Chondrocyte (in vitro differentiated cells): ENCODE measurements around the gene SLC25A28. TPM values are rescaled to one million over a fixed set of nuclear protein-coding genes. Genes with fewer than 3 reads are reported as not detected.

ENCODE experiments used
- DNase-seq: peaks from one replicate; pipeline ENCODE4 v3.0.0; 2021; ENCODE audit warnings: mixed read lengths, low spot score
- H3K27ac Mint-ChIP-seq: one replicate; pipeline ENCODE4 v1.8.0; 2021; ENCODE audit warnings: mild to moderate bottlenecking, moderate library complexity, mixed read lengths; ENCODE audit not compliant: unreplicated experiment
- H3K27me3 Mint-ChIP-seq: 2 replicates; pipeline ENCODE4 v1.8.0; 2021; ENCODE audit warnings: low read depth, mixed read lengths
- H3K36me3 Mint-ChIP-seq: 2 replicates; pipeline ENCODE4 v1.8.0; 2021; ENCODE audit warnings: low read depth, mixed read lengths
- H3K4me1 Mint-ChIP-seq: 2 replicates; pipeline ENCODE4 v1.8.0; 2021; ENCODE audit warnings: low read depth, mild to moderate bottlenecking, mixed read lengths
- H3K4me3 Mint-ChIP-seq: one replicate; pipeline ENCODE4 v1.8.0; 2021; ENCODE audit warnings: mild to moderate bottlenecking, moderate library complexity, mixed read lengths; ENCODE audit not compliant: unreplicated experiment
- H3K9me3 Mint-ChIP-seq: 2 replicates; pipeline ENCODE4 v1.8.0; 2021; ENCODE audit warnings: low read depth, mixed read lengths
- total RNA-seq: library from RNA; stranded (reverse); gene quantifications from 3 replicates; pipeline ENCODE4 v1.2.1, GENCODE V29; 2021
- TF ChIP-seq, protein P1 (sequence below): fragments of 200-600 bp; sonication (generic); IDR thresholded peaks from 2 replicates; pipeline ENCODE4 v1.5.0; 2021; ENCODE audit warnings: antibody characterized with exemption, mild to moderate bottlenecking, moderate library complexity

Gene SLC25A28
- total RNA-seq, 1 donor from 2014 or later = 31.9 TPM

DNA sequence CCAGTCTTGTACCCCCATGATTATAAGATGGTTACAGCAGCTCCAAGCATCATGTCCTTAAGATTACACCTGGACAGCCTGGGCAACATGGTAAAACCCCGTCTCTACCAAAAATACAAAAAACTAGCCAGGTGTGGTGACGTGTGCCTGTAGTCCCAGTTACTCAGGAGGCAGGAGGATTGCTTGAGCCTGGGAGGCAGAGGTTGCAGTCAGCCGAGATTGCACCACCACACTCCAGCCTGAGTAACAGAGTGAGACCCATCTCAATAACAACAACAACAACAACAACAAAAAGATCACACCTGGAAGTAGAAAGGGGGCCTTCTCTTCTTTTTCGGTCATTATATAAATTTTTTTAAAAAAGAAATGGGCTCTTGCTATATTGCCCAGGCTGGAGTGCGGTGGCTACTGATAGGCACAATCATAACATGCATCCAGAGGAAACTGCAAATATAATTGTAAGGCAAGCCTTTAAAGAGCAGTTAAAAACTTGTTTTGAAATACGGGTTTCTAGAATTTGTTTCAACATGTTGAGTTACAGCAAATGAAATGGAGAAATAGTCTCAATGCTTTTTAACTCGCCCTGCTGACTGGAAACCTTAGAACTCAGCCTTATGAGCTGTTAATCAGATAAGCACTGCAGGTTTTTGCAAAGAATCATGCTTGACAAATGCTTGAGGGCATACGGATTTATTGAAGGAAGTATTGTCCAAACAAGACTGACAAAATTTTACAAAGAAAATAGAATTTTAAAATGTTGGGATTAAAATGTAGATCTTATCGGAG is 34.3 kb upstream of the SLC25A28 start:
- no peak overlapping the region for H3K4me3 Mint-ChIP-seq
- H3K9me3 Mint-ChIP-seq = peaks cover 8% of the 10 kb centered on the region
- no peak overlapping the region for H3K27ac Mint-ChIP-seq
- no peak for DNase-seq
- H3K27me3 Mint-ChIP-seq = no peaks in the 10 kb centered on the region
- peaks cover 9% of the 10 kb centered on the region for H3K36me3 Mint-ChIP-seq
- TF ChIP-seq, protein P1, sequence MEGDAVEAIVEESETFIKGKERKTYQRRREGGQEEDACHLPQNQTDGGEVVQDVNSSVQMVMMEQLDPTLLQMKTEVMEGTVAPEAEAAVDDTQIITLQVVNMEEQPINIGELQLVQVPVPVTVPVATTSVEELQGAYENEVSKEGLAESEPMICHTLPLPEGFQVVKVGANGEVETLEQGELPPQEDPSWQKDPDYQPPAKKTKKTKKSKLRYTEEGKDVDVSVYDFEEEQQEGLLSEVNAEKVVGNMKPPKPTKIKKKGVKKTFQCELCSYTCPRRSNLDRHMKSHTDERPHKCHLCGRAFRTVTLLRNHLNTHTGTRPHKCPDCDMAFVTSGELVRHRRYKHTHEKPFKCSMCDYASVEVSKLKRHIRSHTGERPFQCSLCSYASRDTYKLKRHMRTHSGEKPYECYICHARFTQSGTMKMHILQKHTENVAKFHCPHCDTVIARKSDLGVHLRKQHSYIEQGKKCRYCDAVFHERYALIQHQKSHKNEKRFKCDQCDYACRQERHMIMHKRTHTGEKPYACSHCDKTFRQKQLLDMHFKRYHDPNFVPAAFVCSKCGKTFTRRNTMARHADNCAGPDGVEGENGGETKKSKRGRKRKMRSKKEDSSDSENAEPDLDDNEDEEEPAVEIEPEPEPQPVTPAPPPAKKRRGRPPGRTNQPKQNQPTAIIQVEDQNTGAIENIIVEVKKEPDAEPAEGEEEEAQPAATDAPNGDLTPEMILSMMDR = no peak
- H3K4me1 Mint-ChIP-seq = peaks cover 9% of the 10 kb centered on the region

DNA sequence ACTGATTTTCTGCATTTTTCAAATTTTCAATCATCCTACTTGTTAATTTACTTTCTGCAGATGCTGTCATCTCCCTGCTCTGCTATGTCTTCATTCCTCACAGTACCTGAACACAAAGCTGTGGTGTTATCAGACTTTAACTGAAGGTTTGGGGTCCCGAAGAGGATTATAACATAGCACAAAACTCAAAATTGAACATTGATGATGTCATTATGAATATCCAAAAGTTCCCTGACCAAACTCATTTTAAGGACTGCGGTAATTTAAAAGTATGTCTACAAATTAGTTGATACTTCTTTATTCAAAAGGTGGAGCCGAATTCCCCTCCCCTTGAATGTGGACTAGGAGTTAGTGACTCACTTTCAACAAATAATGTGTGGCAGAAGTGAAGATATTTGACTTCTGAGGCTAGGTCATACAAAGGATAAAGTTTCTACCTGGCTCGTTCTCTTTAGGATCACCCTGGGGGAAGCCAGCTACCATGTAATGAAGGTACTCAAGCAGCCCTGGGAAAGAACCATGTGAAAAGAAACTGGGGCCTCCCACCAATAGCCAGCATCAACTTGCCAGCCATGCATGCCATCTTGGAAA is 32.7 kb upstream of the SLC25A28 start:
- Mint-ChIP-seq H3K27ac (no peak overlapping the region), H3K36me3 (peaks cover 14% of the 10 kb centered on the region), H3K4me3 (no peak overlapping the region), H3K4me1 (no peaks in the 10 kb centered on the region), H3K27me3 (peaks cover 2% of the 10 kb centered on the region), H3K9me3 (peaks cover 20% of the 10 kb centered on the region)
- no peak for DNase-seq
- TF ChIP-seq, protein P1 = no peak

DNA sequence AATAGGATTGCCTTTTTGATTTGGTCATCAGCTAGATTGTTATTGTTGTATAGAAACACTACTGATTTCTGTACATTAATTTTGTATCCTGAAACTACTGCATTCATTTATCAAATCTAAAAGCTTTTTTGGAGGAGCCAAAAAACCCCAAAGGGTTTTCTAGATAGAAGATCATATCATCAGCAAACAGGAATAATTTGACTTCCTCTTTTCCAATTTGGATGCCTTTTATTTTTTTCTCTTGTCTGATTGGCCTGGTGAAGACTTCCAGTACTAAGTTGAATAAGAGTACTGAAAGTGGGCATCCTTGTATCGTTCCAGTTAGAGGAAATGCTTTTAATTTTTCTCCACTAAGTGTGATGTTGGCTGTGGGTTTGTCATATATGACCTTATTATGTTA is 28.5 kb upstream of the SLC25A28 start:
- no peak for DNase-seq

DNA sequence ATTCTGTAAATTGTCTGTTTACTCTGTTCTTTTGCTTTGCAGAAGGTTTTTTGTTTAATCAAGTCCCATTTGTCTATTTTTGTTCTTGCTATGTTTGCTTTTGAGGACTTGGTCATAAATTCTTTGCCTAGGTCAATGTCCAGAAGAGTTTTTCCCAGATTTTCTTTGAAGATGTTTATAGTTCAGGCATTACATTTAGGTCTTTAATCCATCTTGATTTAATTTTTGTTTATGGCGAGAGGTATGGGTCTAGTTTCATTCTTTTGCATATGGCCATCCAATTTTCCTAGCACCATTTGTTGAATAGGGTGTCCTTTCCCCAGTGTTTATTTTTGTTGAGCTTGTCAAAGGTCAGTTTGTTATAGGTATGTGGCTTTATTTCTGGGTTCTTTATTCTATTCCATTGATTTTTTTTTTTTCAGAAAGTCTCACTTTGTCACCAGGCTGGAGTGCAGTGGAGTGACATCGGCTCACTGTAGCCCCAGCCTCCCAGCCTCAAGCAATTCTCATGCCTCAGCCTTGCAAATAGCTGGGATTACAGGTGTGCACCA is 27.4 kb upstream of the SLC25A28 start:
- H3K27me3 Mint-ChIP-seq = peaks cover 2% of the 10 kb centered on the region
- TF ChIP-seq, protein P1 = no peak
- no peaks in the 10 kb centered on the region for H3K4me1 Mint-ChIP-seq
- H3K9me3 Mint-ChIP-seq = peaks cover 46% of the 10 kb centered on the region
- H3K4me3 Mint-ChIP-seq = no peak overlapping the region
- peaks cover 23% of the 10 kb centered on the region for H3K36me3 Mint-ChIP-seq
- no peak for DNase-seq
- no peak overlapping the region for H3K27ac Mint-ChIP-seq

More for the DNA sequence above, 28.5 kb upstream of the SLC25A28 start:
- Mint-ChIP-seq H3K4me3 (no peak overlapping the region), H3K27ac (no peak overlapping the region), H3K27me3 (peaks cover 2% of the 10 kb centered on the region), H3K9me3 (peaks cover 46% of the 10 kb centered on the region), H3K4me1 (no peaks in the 10 kb centered on the region), H3K36me3 (peaks cover 24% of the 10 kb centered on the region)
- TF ChIP-seq, protein P1 = no peak

DNA sequence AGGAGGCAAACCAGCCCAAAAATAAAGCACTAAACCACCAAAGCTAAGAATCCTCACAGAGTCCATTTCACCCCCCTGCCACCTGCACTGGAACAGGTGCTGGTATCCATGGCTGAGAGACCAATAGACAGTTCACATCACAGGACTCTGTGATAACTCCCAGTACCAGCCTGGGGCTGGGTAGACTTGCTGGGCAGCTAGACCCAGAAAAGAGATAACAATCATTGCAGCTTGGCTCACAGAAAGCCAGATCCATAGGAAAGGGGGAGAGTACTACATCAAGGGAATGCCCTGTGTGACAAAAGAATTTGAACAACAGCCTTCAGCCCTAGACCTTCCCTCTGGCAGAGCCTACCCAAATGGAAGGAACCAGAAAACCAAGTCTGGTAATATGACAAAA is 13.6 kb upstream of the SLC25A28 start:
- Mint-ChIP-seq H3K9me3 (peaks cover 26% of the 10 kb centered on the region), H3K4me1 (no peaks in the 10 kb centered on the region), H3K4me3 (no peak overlapping the region), H3K27ac (no peak overlapping the region), H3K27me3 (peaks cover 37% of the 10 kb centered on the region), H3K36me3 (peaks cover 2% of the 10 kb centered on the region)
- no peak for DNase-seq
- TF ChIP-seq, protein P1 = no peak
